Neuronal stem cell (in vitro differentiated cells): ENCODE measurements around the gene GHITM.
"Not testable (repeated sequence)": the region's sequence is repeated elsewhere in the genome, so short reads cannot be mapped to it uniquely, and the experiment has no call there.

ENCODE experiments used
- DNase-seq: peaks from one replicate; pipeline ENCODE4 v3.0.0-alpha.2; 2013; ENCODE audit warnings: low spot score
- H2AFZ ChIP-seq: one replicate; pipeline ENCODE4 v1.6.1; 2013; ENCODE audit warnings: mild to moderate bottlenecking, low read length, inconsistent platforms
- H2AK5ac ChIP-seq: 2 replicates; pipeline ENCODE4 v1.6.1; 2013; ENCODE audit warnings: low read depth, mild to moderate bottlenecking, inconsistent platforms, low read length, moderate library complexity, mixed read lengths
- H2BK120ac ChIP-seq: 2 replicates; pipeline ENCODE4 v1.6.1; 2013; ENCODE audit warnings: low read depth, mild to moderate bottlenecking, inconsistent platforms, low read length, moderate library complexity, mixed read lengths
- H2BK12ac ChIP-seq: one replicate; pipeline ENCODE4 v1.6.1; 2013; ENCODE audit warnings: low read length, inconsistent platforms
- H2BK15ac ChIP-seq: 2 replicates; pipeline ENCODE4 v1.6.1; 2013; ENCODE audit warnings: mild to moderate bottlenecking, low read length, inconsistent platforms, mixed read lengths
- H2BK5ac ChIP-seq: one replicate; pipeline ENCODE4 v1.6.1; 2013; ENCODE audit warnings: inconsistent platforms, mild to moderate bottlenecking, low read length, moderate library complexity
- H3K14ac ChIP-seq: one replicate; pipeline ENCODE4 v1.6.1; 2013; ENCODE audit warnings: low read length, inconsistent platforms
- H3K18ac ChIP-seq: 2 replicates; pipeline ENCODE4 v1.6.1; 2013; ENCODE audit warnings: low read length, inconsistent platforms
- H3K23ac ChIP-seq: 2 replicates; pipeline ENCODE4 v1.6.1; 2013; ENCODE audit warnings: low read depth, mild to moderate bottlenecking, mixed read lengths, low read length, inconsistent platforms; ENCODE audit not compliant: poor library complexity
- H3K27ac ChIP-seq: replicated peaks from 3 replicates; pipeline ENCODE4 v1.5.1; 2013; ENCODE audit warnings: low read length, inconsistent platforms
- H3K27me3 ChIP-seq, 3 experiments: 2 replicates each; pipeline ENCODE4 v1.6.1; 2013; ENCODE audit warnings: low read length in 3 of 3, mild to moderate bottlenecking in 2 of 3, inconsistent platforms in 1 of 3, low read depth in 1 of 3, mixed read lengths in 1 of 3, moderate library complexity in 1 of 3; ENCODE audit not compliant: control insufficient read depth in 3 of 3, insufficient read depth in 3 of 3
- H3K36me3 ChIP-seq, 2 donors: replicated peaks in 1 of 2; 2 replicates each; pipeline ENCODE4 v1.6.1; 2013; ENCODE audit warnings: low read length in 2 of 2; ENCODE audit not compliant: control insufficient read depth in 2 of 2, insufficient read depth in 2 of 2
- H3K4ac ChIP-seq: 2 replicates; pipeline ENCODE4 v1.6.1; 2013; ENCODE audit warnings: inconsistent platforms, mild to moderate bottlenecking, low read length, moderate library complexity
- H3K4me1 ChIP-seq, 2 donors: 1 replicate in 1 of 2; 2 replicates in 1 of 2; pipeline ENCODE4 v1.6.1; 2013; ENCODE audit warnings: low read length in 2 of 2, low read depth in 1 of 2; ENCODE audit not compliant: control insufficient read depth in 2 of 2, insufficient read depth in 1 of 2
- H3K4me2 ChIP-seq: one replicate; pipeline ENCODE4 v1.6.1; 2013; ENCODE audit warnings: mild to moderate bottlenecking, low read length, inconsistent platforms; ENCODE audit not compliant: insufficient read depth, poor library complexity, severe bottlenecking
- H3K4me3 ChIP-seq, 2 donors: 2 replicates each; pipeline ENCODE4 v1.5.1; 2013; ENCODE audit warnings: low read length in 2 of 2, mild to moderate bottlenecking in 2 of 2, inconsistent platforms in 1 of 2, moderate library complexity in 1 of 2
- H3K79me1 ChIP-seq: one replicate; pipeline ENCODE4 v1.6.1; 2013; ENCODE audit warnings: low read depth, mild to moderate bottlenecking, inconsistent platforms, low read length, moderate library complexity
- H3K9ac ChIP-seq: one replicate; pipeline ENCODE4 v1.6.1; 2013; ENCODE audit warnings: mild to moderate bottlenecking, low read depth, low read length, inconsistent platforms; ENCODE audit not compliant: poor library complexity
- H3K9me3 ChIP-seq, 2 donors: replicated peaks in 1 of 2; 2 replicates each; pipeline versions ENCODE3 to v1.6.1; 2013; ENCODE audit warnings: low read length in 2 of 2, mild to moderate bottlenecking in 2 of 2, inconsistent platforms in 1 of 2, low read depth in 1 of 2, mixed read lengths in 1 of 2, moderate library complexity in 1 of 2; ENCODE audit not compliant: control insufficient read depth in 2 of 2, insufficient read depth in 1 of 2
- H4K8ac ChIP-seq: one replicate; pipeline ENCODE4 v1.6.1; 2013; ENCODE audit warnings: low read depth, mild to moderate bottlenecking, inconsistent platforms, low read length, moderate library complexity
- H4K91ac ChIP-seq: one replicate; pipeline ENCODE4 v1.6.1; 2013; ENCODE audit warnings: low read length, low read depth, mild to moderate bottlenecking, inconsistent platforms; ENCODE audit not compliant: poor library complexity
- WGBS, 2 donors: extraction: QIAGEN DNeasy Blood & Tissue Kit; methylation state at CpG; one replicate each; pipeline ENCODE4 v1.1.7; 2013; ENCODE audit warnings: missing lambda C conversion rate in 2 of 2, mixed read lengths in 1 of 2; ENCODE audit not compliant: insufficient read length in 2 of 2, insufficient replicate concordance in 1 of 2; ENCODE audit errors: extremely low coverage in 2 of 2; 5-methylcytosine and 5-hydroxymethylcytosine counted together

The GHITM gene

GRCh38 chr10:84148006-84148597, 8.8 kb downstream of the GHITM start:
- H4K91ac ChIP-seq, H2BK12ac ChIP-seq, DNase-seq, H2BK5ac ChIP-seq, H2BK15ac ChIP-seq, H3K4ac ChIP-seq, H3K4me3 ChIP-seq, H3K9ac ChIP-seq, H3K14ac ChIP-seq, H3K4me1 ChIP-seq, H3K27ac ChIP-seq, H3K79me1 ChIP-seq, H2BK120ac ChIP-seq, H3K18ac ChIP-seq, H2AFZ ChIP-seq, H4K8ac ChIP-seq, H3K23ac ChIP-seq, H3K9me3 ChIP-seq, H2AK5ac ChIP-seq, H3K27me3 ChIP-seq, H3K4me2 ChIP-seq: not testable (repeated sequence)
- no CpG with 5 or more reads among the region's 9 CpGs for WGBS, 2 donors
- peaks cover 27 to 97% of the 10 kb centered on the region in 2 donors for H3K36me3 ChIP-seq

GRCh38 chr10:84149854-84150253, 10.5 kb downstream of the GHITM start:
- Histone ChIP-seq H2BK15ac (no peak overlapping the region), H3K79me1 (no peaks in the 10 kb centered on the region), H2AK5ac (no peak overlapping the region), H4K91ac (no peak overlapping the region), H3K27me3 (no peaks in the 10 kb centered on the region), H3K14ac (no peak overlapping the region), H2BK5ac (no peak overlapping the region), H3K18ac (no peak overlapping the region), H3K36me3 (peaks cover 23 to 96% of the 10 kb centered on the region in 2 donors), H3K27ac (no peak overlapping the region), H4K8ac (no peak overlapping the region), H3K23ac (no peak overlapping the region), H3K9me3 (no peaks in the 10 kb centered on the region), H2BK120ac (no peak overlapping the region), H3K4me2 (no peak overlapping the region), H2AFZ (no peak overlapping the region), H3K4me1 (no peaks in the 10 kb centered on the region), H2BK12ac (no peak overlapping the region), H3K9ac (no peak overlapping the region), H3K4me3 (no peak overlapping the region), H3K4ac (no peak overlapping the region)
- no peak for DNase-seq
- WGBS, 2 donors, result no CpG with 5 or more reads among the region's 2 CpGs

GRCh38 chr10:84152769-84153168, 13.5 kb downstream of the GHITM start:
- Histone ChIP-seq H3K27me3 (no peaks in the 10 kb centered on the region), H2BK15ac (no peak overlapping the region), H3K9me3 (no peaks in the 10 kb centered on the region), H3K4me2 (no peak overlapping the region), H4K8ac (no peak overlapping the region), H2BK5ac (no peak overlapping the region), H3K4ac (no peak overlapping the region), H3K4me1 (no peaks in the 10 kb centered on the region), H3K9ac (no peak overlapping the region), H3K14ac (no peak overlapping the region), H2AFZ (no peak overlapping the region), H2AK5ac (no peak overlapping the region), H3K4me3 (no peak overlapping the region), H3K36me3 (peaks cover 18 to 71% of the 10 kb centered on the region in 2 donors), H3K23ac (no peak overlapping the region), H2BK12ac (no peak overlapping the region), H3K27ac (no peak overlapping the region), H4K91ac (no peak overlapping the region), H3K79me1 (peaks cover 2% of the 10 kb centered on the region), H2BK120ac (no peak overlapping the region), H3K18ac (no peak overlapping the region)
- DNase-seq, result no peak

GRCh38 chr10:84155521-84155920, 16.2 kb downstream of the GHITM start:
- Histone ChIP-seq H3K9me3 (no peaks in the 10 kb centered on the region), H2AK5ac (no peak overlapping the region), H3K36me3 (peaks cover 9 to 46% of the 10 kb centered on the region in 2 donors), H3K4me1 (peaks cover 0 to 2% of the 10 kb centered on the region in 2 donors), H2AFZ (no peak overlapping the region), H3K9ac (no peak overlapping the region), H4K8ac (no peak overlapping the region), H2BK12ac (no peak overlapping the region), H2BK5ac (no peak overlapping the region), H3K23ac (no peak overlapping the region), H3K4ac (no peak overlapping the region), H2BK120ac (no peak overlapping the region), H3K4me2 (no peak overlapping the region), H3K18ac (no peak overlapping the region), H3K14ac (no peak overlapping the region), H4K91ac (no peak overlapping the region), H3K79me1 (peaks cover 2% of the 10 kb centered on the region), H3K27ac (no peak overlapping the region), H3K4me3 (no peak overlapping the region), H3K27me3 (no peaks in the 10 kb centered on the region), H2BK15ac (no peak overlapping the region)
- no CpG with 5 or more reads among the region's 4 CpGs for WGBS, 2 donors
- no peak for DNase-seq
